ENCODE data around the gene ZNF808. TPM values are rescaled to one million over a fixed set of nuclear protein-coding genes. Genes with fewer than 3 reads are reported as not detected.
A peak's percentile ranks its signal among the peaks of the same experiment; 100 is the strongest.
"Not testable (repeated sequence)": the region's sequence is repeated elsewhere in the genome, so short reads cannot be mapped to it uniquely, and the experiment has no call there.

The ZNF808 gene
- total RNA-seq, 1 experiment from 2014 or later: 35.7 TPM

GRCh38 chr19:52561611-52562010 lies 34.1 kb downstream of the ZNF808 start:
- not testable (repeated sequence) for DNase-seq; H2AFZ ChIP-seq (ENCODE audit: low read length); H3K23ac ChIP-seq (ENCODE audit: insufficient read length, low read depth, low read length); H3K23me2 ChIP-seq (ENCODE audit: insufficient read length, low read depth, low read length, poor library complexity, severe bottlenecking); H3K79me2 ChIP-seq (ENCODE audit: insufficient read depth, low read length); H2BK15ac ChIP-seq (ENCODE audit: low read depth, low read length); H3K27me3 Mint-ChIP-seq (ENCODE audit: low read depth); H2BK20ac ChIP-seq (ENCODE audit: low read depth, low read length, poor library complexity, severe bottlenecking); H3K27me3 ChIP-seq (ENCODE audit: insufficient read depth, low read length); H3K4me1 ChIP-seq (ENCODE audit: insufficient read depth, low read length); H2BK5ac ChIP-seq (ENCODE audit: insufficient read length, low read length); H3K18ac ChIP-seq (ENCODE audit: insufficient read length, low read depth, low read length); H4K91ac ChIP-seq (ENCODE audit: insufficient read length, low read depth, low read length); H3T11ph ChIP-seq (ENCODE audit: low read length); H4K5ac ChIP-seq (ENCODE audit: insufficient read length, low read depth, low read length); H3K4me3 Mint-ChIP-seq; H4K8ac ChIP-seq (replicated peaks; ENCODE audit: insufficient read length, low read depth, low read length); H3K27ac ChIP-seq (ENCODE audit: insufficient read length, low read depth, low read length); H3K56ac ChIP-seq (ENCODE audit: insufficient read length, low read depth, low read length); H3K9ac ChIP-seq (ENCODE audit: extremely low read depth, insufficient read length, low read length); H4K20me1 ChIP-seq (ENCODE audit: control insufficient read depth, insufficient read depth, insufficient read length); H2BK120ac ChIP-seq (ENCODE audit: low read depth, low read length, poor library complexity, severe bottlenecking); H3K79me1 ChIP-seq (ENCODE audit: insufficient read depth, low read depth, low read length, poor library complexity, severe bottlenecking); H3K4ac ChIP-seq (ENCODE audit: low read depth, low read length); H2BK12ac ChIP-seq (ENCODE audit: insufficient read length, low read depth, low read length); H2AK5ac ChIP-seq (ENCODE audit: insufficient read length, low read length); H3K9me3 ChIP-seq (ENCODE audit: control insufficient read depth, low read depth, low read length); H3K14ac ChIP-seq (ENCODE audit: insufficient read depth, low read length); H3K4me2 ChIP-seq (ENCODE audit: insufficient read depth, insufficient read length, low read length)
- H3K4me1 Mint-ChIP-seq: peaks cover 34 to 42% of the 10 kb centered on the region in 2 experiments
- H3K9me3 Mint-ChIP-seq: peaks cover 8 to 12% of the 10 kb centered on the region in 2 experiments; a peak in 4 of 5 replicates
- peak overlapping the region in 1 of 3 experiments; percentile 14; a peak in 2 of 7 replicates for H3K27ac Mint-ChIP-seq
- peaks cover 25 to 40% (median 32%) of the 10 kb centered on the region in 3 experiments for H3K36me3 Mint-ChIP-seq (ENCODE audit: insufficient read depth in 1 of 3, low read depth in 3 of 3)
- no CpG with 5 or more reads among the region's 8 CpGs for WGBS (ENCODE audit: extremely low coverage, insufficient read length, low lambda C conversion rate)
